HL-60 (cell line): ENCODE data around the gene SOX4.

Experiments used
- DNase-seq, 2 experiments: peaks; one replicate each; pipeline ENCODE4 v3.0.0-alpha.2; 2010 to 2020; ENCODE audit warnings: low read depth in 1 of 2, low spot score in 1 of 2
- H3K27ac ChIP-seq: fragments of 250-450 bp; sonication (Bioruptor Pico); replicated peaks from 2 replicates; pipeline ENCODE4 v1.5.1; 2020; ENCODE audit warnings: mild to moderate bottlenecking, moderate library complexity
- H3K27me3 ChIP-seq: fragments of 250-450 bp; sonication (Bioruptor Pico); 2 replicates; pipeline ENCODE4 v1.5.1; 2021; ENCODE audit warnings: mild to moderate bottlenecking, moderate library complexity; ENCODE audit not compliant: insufficient read depth, poor library complexity, severe bottlenecking
- H3K4me3 ChIP-seq: replicated peaks from 2 replicates; pipeline ENCODE4 v1.5.1; 2011; ENCODE audit warnings: mild to moderate bottlenecking, control low read depth, low read length; ENCODE audit not compliant: insufficient read depth
- GABPA ChIP-seq: IDR thresholded peaks from 2 replicates; pipeline ENCODE4 v1.6.1; 2012; ENCODE audit warnings: low read depth
- POLR2AphosphoS5 ChIP-seq: IDR thresholded peaks from 2 replicates; pipeline ENCODE4 v1.6.1; 2012; ENCODE audit warnings: low read depth
- SPI1 ChIP-seq: IDR thresholded peaks from 2 replicates; pipeline ENCODE4 v1.6.1; 2012; ENCODE audit warnings: low read depth, mild to moderate bottlenecking, borderline replicate concordance
- TF ChIP-seq, protein P1 (sequence below): IDR thresholded peaks from 2 replicates; pipeline ENCODE4 v1.6.1; 2012; ENCODE audit warnings: low read depth; ENCODE audit not compliant: insufficient replicate concordance
- TF ChIP-seq, protein P2 (sequence below): IDR thresholded peaks from one replicate; pipeline ENCODE4 v1.5.1; 2011; ENCODE audit warnings: low read length, control low read depth, inconsistent platforms; ENCODE audit not compliant: insufficient read depth

SOX4 gene

DNA sequence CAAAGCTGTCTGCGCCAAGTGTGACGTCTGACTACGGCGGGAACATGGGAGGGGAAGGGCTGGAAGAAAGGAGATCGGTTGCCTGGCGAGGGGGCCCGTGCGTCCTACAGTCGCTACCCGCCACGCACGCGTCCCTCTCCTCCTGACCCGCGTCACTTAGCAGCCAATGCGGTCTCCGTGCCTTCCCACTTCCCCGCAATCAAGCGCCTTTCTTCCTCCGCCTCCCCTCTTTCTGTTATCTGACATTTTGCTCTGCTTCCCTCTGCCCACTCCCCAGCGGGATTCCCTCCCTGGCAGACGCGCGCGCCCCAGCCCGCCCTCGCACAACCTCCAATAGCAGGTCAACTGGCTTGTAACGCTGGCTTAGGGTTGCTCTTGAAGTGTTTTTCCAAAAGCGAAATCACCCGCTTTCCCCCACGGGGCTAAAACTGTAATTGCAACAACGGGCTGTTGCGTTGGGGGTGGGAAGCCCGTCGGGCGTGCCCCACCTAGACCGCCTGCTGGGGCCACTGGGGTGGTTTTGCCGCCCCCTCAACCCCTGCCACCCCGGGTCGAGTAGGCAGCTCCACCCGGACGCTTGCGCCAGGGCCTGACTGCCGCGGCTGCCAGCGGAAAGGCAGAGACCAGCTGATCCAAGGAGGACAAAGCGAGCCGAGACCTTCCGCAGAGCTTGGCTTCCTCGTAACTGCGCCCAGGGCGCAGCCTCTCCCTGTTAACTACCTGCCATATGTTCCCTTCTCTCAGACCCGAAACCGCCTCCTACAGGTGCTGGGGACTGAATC is 6.2 kb upstream of the SOX4 start:
- peak in 1 of 2 experiments; percentile 65 for DNase-seq
- peak overlapping the region; percentile 85 for H3K4me3 ChIP-seq
- H3K27ac ChIP-seq, result peak overlapping the region; percentile 59
- no peaks in the 10 kb centered on the region for H3K27me3 ChIP-seq
- TF ChIP-seq SPI1 (no peak), GABPA (no peak), POLR2AphosphoS5 (peak; percentile 21; the same call in 1 of the 2 replicates)
- TF ChIP-seq, protein P1, sequence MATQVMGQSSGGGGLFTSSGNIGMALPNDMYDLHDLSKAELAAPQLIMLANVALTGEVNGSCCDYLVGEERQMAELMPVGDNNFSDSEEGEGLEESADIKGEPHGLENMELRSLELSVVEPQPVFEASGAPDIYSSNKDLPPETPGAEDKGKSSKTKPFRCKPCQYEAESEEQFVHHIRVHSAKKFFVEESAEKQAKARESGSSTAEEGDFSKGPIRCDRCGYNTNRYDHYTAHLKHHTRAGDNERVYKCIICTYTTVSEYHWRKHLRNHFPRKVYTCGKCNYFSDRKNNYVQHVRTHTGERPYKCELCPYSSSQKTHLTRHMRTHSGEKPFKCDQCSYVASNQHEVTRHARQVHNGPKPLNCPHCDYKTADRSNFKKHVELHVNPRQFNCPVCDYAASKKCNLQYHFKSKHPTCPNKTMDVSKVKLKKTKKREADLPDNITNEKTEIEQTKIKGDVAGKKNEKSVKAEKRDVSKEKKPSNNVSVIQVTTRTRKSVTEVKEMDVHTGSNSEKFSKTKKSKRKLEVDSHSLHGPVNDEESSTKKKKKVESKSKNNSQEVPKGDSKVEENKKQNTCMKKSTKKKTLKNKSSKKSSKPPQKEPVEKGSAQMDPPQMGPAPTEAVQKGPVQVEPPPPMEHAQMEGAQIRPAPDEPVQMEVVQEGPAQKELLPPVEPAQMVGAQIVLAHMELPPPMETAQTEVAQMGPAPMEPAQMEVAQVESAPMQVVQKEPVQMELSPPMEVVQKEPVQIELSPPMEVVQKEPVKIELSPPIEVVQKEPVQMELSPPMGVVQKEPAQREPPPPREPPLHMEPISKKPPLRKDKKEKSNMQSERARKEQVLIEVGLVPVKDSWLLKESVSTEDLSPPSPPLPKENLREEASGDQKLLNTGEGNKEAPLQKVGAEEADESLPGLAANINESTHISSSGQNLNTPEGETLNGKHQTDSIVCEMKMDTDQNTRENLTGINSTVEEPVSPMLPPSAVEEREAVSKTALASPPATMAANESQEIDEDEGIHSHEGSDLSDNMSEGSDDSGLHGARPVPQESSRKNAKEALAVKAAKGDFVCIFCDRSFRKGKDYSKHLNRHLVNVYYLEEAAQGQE, result no peak
- TF ChIP-seq, protein P2, sequence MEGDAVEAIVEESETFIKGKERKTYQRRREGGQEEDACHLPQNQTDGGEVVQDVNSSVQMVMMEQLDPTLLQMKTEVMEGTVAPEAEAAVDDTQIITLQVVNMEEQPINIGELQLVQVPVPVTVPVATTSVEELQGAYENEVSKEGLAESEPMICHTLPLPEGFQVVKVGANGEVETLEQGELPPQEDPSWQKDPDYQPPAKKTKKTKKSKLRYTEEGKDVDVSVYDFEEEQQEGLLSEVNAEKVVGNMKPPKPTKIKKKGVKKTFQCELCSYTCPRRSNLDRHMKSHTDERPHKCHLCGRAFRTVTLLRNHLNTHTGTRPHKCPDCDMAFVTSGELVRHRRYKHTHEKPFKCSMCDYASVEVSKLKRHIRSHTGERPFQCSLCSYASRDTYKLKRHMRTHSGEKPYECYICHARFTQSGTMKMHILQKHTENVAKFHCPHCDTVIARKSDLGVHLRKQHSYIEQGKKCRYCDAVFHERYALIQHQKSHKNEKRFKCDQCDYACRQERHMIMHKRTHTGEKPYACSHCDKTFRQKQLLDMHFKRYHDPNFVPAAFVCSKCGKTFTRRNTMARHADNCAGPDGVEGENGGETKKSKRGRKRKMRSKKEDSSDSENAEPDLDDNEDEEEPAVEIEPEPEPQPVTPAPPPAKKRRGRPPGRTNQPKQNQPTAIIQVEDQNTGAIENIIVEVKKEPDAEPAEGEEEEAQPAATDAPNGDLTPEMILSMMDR, result no peak

DNA sequence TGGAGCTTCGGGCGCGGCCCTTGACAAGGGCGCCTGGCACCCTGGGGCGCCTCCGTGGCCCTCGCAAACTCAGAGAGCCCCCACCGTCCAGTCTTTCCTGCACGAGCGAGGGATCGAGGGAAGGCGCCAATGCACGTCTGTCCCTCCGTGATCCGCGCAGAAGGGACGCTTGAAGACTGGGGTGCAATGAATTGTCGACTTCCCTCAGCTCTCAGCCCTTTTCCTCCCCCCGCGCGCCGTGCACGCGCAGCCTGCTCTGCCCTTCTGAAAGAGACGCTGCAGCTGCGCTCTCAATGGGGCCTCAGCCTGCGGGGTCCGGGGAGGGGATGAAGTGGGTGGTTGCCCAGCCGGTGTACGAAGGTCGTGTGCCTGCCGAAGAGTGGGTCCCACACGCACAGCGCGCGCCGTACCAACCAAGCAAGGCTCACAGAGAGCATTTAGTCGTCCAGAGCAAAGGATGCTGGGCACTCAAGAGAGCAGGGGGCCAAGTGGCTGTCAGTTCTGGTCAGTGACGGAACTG is 5.5 kb upstream of the SOX4 start:
- H3K4me3 ChIP-seq, result peak overlapping the region; percentile 85
- peak in 1 of 2 experiments; percentile 71 for DNase-seq
- peak overlapping the region; percentile 59 for H3K27ac ChIP-seq
- no peaks in the 10 kb centered on the region for H3K27me3 ChIP-seq
- TF ChIP-seq POLR2AphosphoS5, result no peak; the same call in 1 of the 2 replicates
- no peak for TF ChIP-seq GABPA
- no peak for TF ChIP-seq SPI1
- TF ChIP-seq, protein P2, result no peak

DNA sequence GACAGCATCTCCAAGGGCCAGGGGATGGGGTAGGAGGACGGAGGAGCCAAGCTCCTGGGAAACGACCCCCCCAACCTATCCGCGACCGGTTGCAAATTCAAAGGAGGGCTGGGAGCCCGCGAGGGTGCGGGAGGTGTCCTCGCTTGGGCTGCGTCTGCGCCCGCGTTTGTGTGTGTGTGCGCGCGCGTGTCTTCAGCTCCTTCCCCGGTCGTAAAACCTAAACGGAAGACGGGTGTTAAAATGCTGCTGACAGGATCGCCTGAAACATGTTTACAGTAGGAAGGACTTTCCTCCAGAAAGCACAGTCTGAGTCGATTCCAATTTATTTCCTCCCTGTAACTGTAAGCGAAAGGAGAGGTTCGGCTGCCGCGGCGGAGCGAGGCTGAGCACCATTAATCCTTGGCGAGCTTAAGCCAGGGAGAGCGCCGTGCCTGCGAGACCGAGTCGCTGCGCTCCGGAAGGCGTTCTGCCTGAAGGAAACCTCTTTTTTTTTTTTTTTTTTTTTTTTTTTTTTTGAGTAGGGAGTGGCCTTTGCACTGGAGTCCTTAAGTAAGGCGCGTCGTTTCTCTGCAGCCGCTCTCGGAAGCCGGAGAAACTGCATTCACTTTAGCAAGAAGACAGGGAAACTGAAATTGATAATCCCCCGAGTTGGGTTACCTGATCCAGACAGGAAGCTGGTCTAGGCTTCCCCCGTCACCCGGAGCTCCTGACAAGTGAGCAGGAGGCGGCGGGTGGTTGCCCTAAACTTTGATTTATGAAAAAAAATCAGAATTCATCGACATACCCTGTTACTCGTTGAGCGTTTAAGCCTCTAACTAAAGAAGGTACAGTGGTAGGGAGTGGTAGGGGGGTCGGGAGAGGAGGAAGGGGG is 4.8 kb upstream of the SOX4 start:
- H3K27me3 ChIP-seq, result no peaks in the 10 kb centered on the region
- peak overlapping the region; percentile 59 for H3K27ac ChIP-seq
- no peak for TF ChIP-seq SPI1
- peak; percentile 55; the same call in 1 of the 2 replicates for TF ChIP-seq POLR2AphosphoS5
- TF ChIP-seq, protein P1, result peak; percentile 57
- TF ChIP-seq GABPA, result 0 out of 2 replicates have a peak, but pooled peaks have one; percentile 30
- TF ChIP-seq, protein P2, result no peak
- peak overlapping the region; percentile 85 for H3K4me3 ChIP-seq
- DNase-seq, result peak; percentile 57 to 64
